ENCODE data around the gene KIF5A. TPM values are rescaled to one million over a fixed set of nuclear protein-coding genes. Genes with fewer than 3 reads are reported as not detected.

The KIF5A gene
- total and polyA plus RNA-seq, 2 donors (not counting 3 experiments of a cell fraction or from before 2014, with no cell fraction given), result 0.07 to 0.35 TPM

GRCh38 chr12:57620936-57621496 lies 71.2 kb downstream of the KIF5A start:
- H3K4me3 ChIP-seq (replicated peaks in 1 of 3; ENCODE audit: insufficient read depth in 1 of 3, low read depth in 1 of 3, low read length in 3 of 3), result no peak overlapping the region
- H4K20me1 ChIP-seq (replicated peaks; ENCODE audit: control insufficient read depth, extremely low read depth, insufficient read depth, low read length), result no peaks in the 10 kb centered on the region
- no peak overlapping the region for H2AFZ ChIP-seq (ENCODE audit: low read depth, low read length)
- DNase-seq (ENCODE audit: low read depth, low spot score), result no peak
- H3K9ac ChIP-seq (replicated peaks; ENCODE audit: extremely low read depth, insufficient read depth, low read length), result no peak overlapping the region
- POLR2A ChIA-PET, result interaction anchor here (1.8 kb wide), 1 partner anchor 29 kb away, joined by 6 read pairs; no protein-coding TSS in a partner anchor
- BruUV-seq (replicated peaks), result no TSS peak
- no peak for FAIRE-seq
- no peaks in the 10 kb centered on the region for H3K79me2 ChIP-seq (ENCODE audit: control insufficient read depth, insufficient read depth, low read length)
- H3K9me3 ChIP-seq (replicated peaks; ENCODE audit: control insufficient read depth, insufficient read depth, low read length), result no peaks in the 10 kb centered on the region
- H3K36me3 ChIP-seq (ENCODE audit: control insufficient read depth in 2 of 2, extremely low read depth in 1 of 2, insufficient read depth in 2 of 2, low read length in 2 of 2), result no peaks in the 10 kb centered on the region
- no peaks in the 10 kb centered on the region for H3K9me1 ChIP-seq (replicated peaks; ENCODE audit: control insufficient read depth, extremely low read depth, insufficient read depth, low read length)
- H3K27me3 ChIP-seq (ENCODE audit: control insufficient read depth in 2 of 2, insufficient read depth in 2 of 2, low read length in 2 of 2), result peaks cover 52 to 56% of the 10 kb centered on the region in 2 experiments
- dilution Hi-C loops (cut with MboI; ENCODE audit: extremely low pct_ligation_motif_present, low sequenced_read_pairs) (no loop called here), intact Hi-C loops (cut with micrococcal nuclease) (loop anchor here (1.0 to 2.0 kb wide), 3 partner anchors 12 to 162 kb away; partner anchors contain the start of genes B4GALNT1 and GLI1)
- CTCF ChIA-PET, result interaction anchor here (1.2 to 3.4 kb wide), 9 partner anchors 9 to 162 kb away, joined by 4 to 113 read pairs (median 7); partner anchors contain the start of genes ARHGEF25, B4GALNT1, DTX3 and GLI1
- TF ChIP-seq EZH2 (IDR thresholded peaks at IDR 0.05; ENCODE audit: borderline replicate concordance, low read depth, low read length, severe bottlenecking), result peak; percentile 99
- TF ChIP-seq JUN (IDR thresholded peaks at IDR 0.05; ENCODE audit: borderline replicate concordance, insufficient read depth, insufficient read length, low read depth), result no peak
- TF ChIP-seq POLR2AphosphoS5 (IDR thresholded peaks at IDR 0.05; ENCODE audit: insufficient read depth, low read depth, low read length), result no peak
- peak overlapping the region; percentile 59 for H3K4me2 ChIP-seq (ENCODE audit: insufficient read depth, low read length)
- peaks cover 5% of the 10 kb centered on the region for H3K4me1 ChIP-seq (ENCODE audit: control insufficient read depth, extremely low read depth, insufficient read depth, low read length)
- no peak overlapping the region for H3K27ac ChIP-seq (ENCODE audit: insufficient read depth, low read depth, low read length)

DNA sequence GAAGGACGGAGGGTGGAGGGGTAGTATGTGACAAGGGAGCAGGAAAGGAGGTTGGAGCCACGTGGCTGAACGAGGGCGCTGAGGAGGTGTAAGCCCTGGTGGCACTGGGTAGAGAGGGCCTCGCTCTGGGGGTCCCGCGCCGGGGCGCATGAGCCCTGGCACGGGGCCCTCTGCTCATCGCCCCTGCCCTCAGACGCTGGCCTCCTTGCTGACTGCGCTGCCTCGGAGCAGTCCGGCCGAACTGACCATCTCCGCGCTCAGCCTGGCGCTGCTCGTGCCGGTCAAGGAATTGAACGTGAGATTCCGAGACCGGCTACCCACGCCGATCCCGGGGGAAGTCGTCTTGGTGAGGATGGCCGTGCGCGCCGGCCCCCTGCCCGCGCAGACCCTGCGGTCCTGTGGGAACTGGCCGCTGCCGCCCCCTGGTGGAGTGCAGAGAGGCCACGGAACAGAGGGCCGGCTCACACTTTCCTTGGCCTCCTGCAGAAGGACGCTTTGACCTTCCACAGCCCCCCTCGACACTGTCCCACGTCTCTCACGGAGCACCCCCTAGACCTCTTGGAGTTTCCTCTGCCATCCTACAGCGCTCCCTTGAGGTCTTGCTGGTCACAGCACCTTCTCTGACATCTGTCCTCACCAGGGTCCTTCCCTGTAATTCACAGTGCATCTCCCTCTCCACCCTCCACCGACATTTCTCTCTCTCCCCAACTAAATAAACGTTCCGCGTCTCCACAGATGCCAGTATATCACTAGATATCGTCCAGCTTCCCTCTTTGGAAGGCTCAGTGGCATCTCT lies 71.9 kb downstream of the KIF5A start:
- Histone ChIP-seq H3K9ac (replicated peaks; ENCODE audit: extremely low read depth, insufficient read depth, low read length) (no peak overlapping the region), H4K20me1 (replicated peaks; ENCODE audit: control insufficient read depth, extremely low read depth, insufficient read depth, low read length) (no peaks in the 10 kb centered on the region), H3K79me2 (ENCODE audit: control insufficient read depth, insufficient read depth, low read length) (no peaks in the 10 kb centered on the region), H3K9me1 (replicated peaks; ENCODE audit: control insufficient read depth, extremely low read depth, insufficient read depth, low read length) (no peaks in the 10 kb centered on the region), H3K27ac (ENCODE audit: insufficient read depth, low read depth, low read length) (no peak overlapping the region), H3K4me1 (ENCODE audit: control insufficient read depth, extremely low read depth, insufficient read depth, low read length) (peaks cover 5% of the 10 kb centered on the region), H3K27me3 (ENCODE audit: control insufficient read depth in 2 of 2, insufficient read depth in 2 of 2, low read length in 2 of 2) (peaks cover 59 to 62% of the 10 kb centered on the region in 2 experiments), H2AFZ (ENCODE audit: low read depth, low read length) (peak overlapping the region; percentile 36), H3K4me2 (ENCODE audit: insufficient read depth, low read length) (peak overlapping the region; percentile 59), H3K4me3 (replicated peaks in 1 of 3; ENCODE audit: insufficient read depth in 1 of 3, low read depth in 1 of 3, low read length in 3 of 3) (peak overlapping the region in 1 of 3 experiments; percentile 14), H3K36me3 (ENCODE audit: control insufficient read depth in 2 of 2, extremely low read depth in 1 of 2, insufficient read depth in 2 of 2, low read length in 2 of 2) (no peaks in the 10 kb centered on the region), H3K9me3 (replicated peaks; ENCODE audit: control insufficient read depth, insufficient read depth, low read length) (no peaks in the 10 kb centered on the region)
- TF ChIP-seq CTCF (IDR thresholded peaks at IDR 0.05; ENCODE audit: extremely low read depth in 1 of 2, insufficient read depth in 1 of 2, low read depth in 1 of 2, low read length in 2 of 2) (peak; percentile 94 to 98), EZH2 (IDR thresholded peaks at IDR 0.05; ENCODE audit: borderline replicate concordance, low read depth, low read length, severe bottlenecking) (peak; percentile 77)
- TF ChIP-seq, protein P1, sequence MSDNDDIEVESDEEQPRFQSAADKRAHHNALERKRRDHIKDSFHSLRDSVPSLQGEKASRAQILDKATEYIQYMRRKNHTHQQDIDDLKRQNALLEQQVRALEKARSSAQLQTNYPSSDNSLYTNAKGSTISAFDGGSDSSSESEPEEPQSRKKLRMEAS (IDR thresholded peaks at IDR 0.05; ENCODE audit: insufficient read depth, insufficient read length), result no peak
- DNase-seq (ENCODE audit: low read depth, low spot score) (peak; percentile 52), FAIRE-seq (peak; percentile 62)
- POLR2A ChIA-PET, result no interaction called here
- BruUV-seq (replicated peaks), result no TSS peak
- CTCF ChIA-PET, result interaction anchor here (0.7 to 7.2 kb wide), 14 partner anchors 10 to 163 kb away, joined by 3 to 113 read pairs (median 7); partner anchors contain the start of genes ARHGEF25, B4GALNT1, DTX3 and GLI1
- intact Hi-C loops (cut with micrococcal nuclease), result loop anchor here (1.0 to 2.0 kb wide), 3 partner anchors 12 to 163 kb away; partner anchors contain the start of genes B4GALNT1 and GLI1
- dilution Hi-C loops (cut with MboI; ENCODE audit: extremely low pct_ligation_motif_present, low sequenced_read_pairs), result no loop called here

All from endothelial cell of umbilical vein (primary cell).